ENCODE measurements around the gene SVOP. TPM values are rescaled to one million over a fixed set of nuclear protein-coding genes. Genes with fewer than 3 reads are reported as not detected.

Gene SVOP
- polyA plus RNA-seq, 1 experiment, result not detected

DNA sequence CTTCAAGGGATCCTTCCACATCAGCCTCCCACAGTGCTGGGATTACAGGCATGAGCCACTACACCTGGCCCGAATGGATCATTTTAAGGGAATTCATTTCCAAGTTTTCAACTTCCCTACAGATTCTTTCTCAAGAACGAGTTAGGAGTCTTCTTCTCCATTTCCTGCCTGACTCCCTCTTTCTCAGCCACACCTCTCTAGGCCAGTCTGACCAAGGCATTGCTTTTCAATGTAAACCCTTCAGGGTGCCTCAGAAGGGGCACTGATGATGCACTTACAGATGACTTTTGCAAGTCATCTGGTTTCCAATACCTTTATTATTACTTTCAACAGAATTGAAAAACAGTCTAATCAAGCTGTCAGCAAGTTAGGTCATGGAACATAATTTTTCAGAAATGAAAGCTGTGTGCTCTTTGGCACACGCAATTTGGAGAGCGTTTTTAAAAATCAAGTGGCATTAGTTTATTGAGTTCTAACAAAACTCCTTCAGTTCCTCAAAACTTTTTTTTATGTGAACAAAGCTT lies 47.2 kb downstream of the SVOP start:
- H3K4me3 ChIP-seq (ENCODE audit: low read depth, low read length), result no peak overlapping the region
- DNase-seq (ENCODE audit: low read depth), result no peak
- CTCF ChIA-PET, result no interaction called here
- no peaks in the 10 kb centered on the region for H3K36me3 ChIP-seq (ENCODE audit: control insufficient read depth, insufficient read depth, low read length)
- POLR2A ChIA-PET, result no interaction called here
- H3K27me3 ChIP-seq (ENCODE audit: control insufficient read depth, insufficient read depth, low read length), result peaks cover 1% of the 10 kb centered on the region; the same call in 1 of the 2 replicates
- no peak for TF ChIP-seq CTCF (IDR thresholded peaks at IDR 0.05; ENCODE audit: insufficient read depth, low read depth, low read length)

GRCh38 chr12:108972358-108972757 lies 48.5 kb downstream of the SVOP start:
- POLR2A ChIA-PET, result no interaction called here
- Histone ChIP-seq H3K27me3 (ENCODE audit: control insufficient read depth, insufficient read depth, low read length) (peaks cover 1% of the 10 kb centered on the region; the same call in 1 of the 2 replicates), H3K4me3 (ENCODE audit: low read depth, low read length) (no peak overlapping the region), H3K36me3 (ENCODE audit: control insufficient read depth, insufficient read depth, low read length) (no peaks in the 10 kb centered on the region)
- DNase-seq (ENCODE audit: low read depth), result no peak
- TF ChIP-seq CTCF (IDR thresholded peaks at IDR 0.05; ENCODE audit: insufficient read depth, low read depth, low read length), result no peak
- CTCF ChIA-PET, result no interaction called here

DNA sequence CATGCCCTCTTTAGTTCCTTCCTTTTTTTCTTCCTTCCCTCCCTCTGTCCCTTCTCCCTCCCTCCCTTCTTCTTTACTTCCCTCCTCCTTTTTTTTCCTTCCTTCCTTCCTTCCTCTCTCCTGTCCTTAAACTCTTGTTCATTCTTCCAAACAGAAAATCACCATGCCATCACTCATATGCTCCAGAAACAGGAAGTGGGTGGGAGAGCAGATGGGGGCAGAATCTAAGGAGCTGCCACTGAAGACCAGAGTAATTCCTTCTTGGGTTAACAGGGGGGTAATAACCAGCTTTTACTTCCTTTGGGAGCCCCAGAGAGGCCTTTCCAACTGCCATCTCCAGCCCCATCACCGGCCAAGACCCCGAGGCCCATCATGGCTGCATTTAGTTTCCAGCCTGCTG lies 51.2 kb downstream of the SVOP start:
- POLR2A ChIA-PET, result no interaction called here
- CTCF ChIA-PET, result no interaction called here
- no peak for TF ChIP-seq CTCF (IDR thresholded peaks at IDR 0.05; ENCODE audit: insufficient read depth, low read depth, low read length)
- no peak for DNase-seq (ENCODE audit: low read depth)
- Histone ChIP-seq H3K36me3 (ENCODE audit: control insufficient read depth, insufficient read depth, low read length) (no peaks in the 10 kb centered on the region), H3K4me3 (ENCODE audit: low read depth, low read length) (no peak overlapping the region), H3K27me3 (ENCODE audit: control insufficient read depth, insufficient read depth, low read length) (peaks cover 5% of the 10 kb centered on the region; the same call in 1 of the 2 replicates)

- no peak overlapping the region for H3K4me3 ChIP-seq (ENCODE audit: low read depth, low read length)
- CTCF ChIA-PET, result no interaction called here
These were observed 52.9 kb downstream of the SVOP start for GRCh38 chr12:108967869-108968540.

More at GRCh38 chr12:108967869-108968540, 52.9 kb downstream of the SVOP start:
- DNase-seq (ENCODE audit: low read depth), result no peak
- peak; percentile 28; the same call in 1 of the 2 replicates for TF ChIP-seq CTCF (IDR thresholded peaks at IDR 0.05; ENCODE audit: insufficient read depth, low read depth, low read length)
- Histone ChIP-seq H3K36me3 (ENCODE audit: control insufficient read depth, insufficient read depth, low read length) (no peaks in the 10 kb centered on the region), H3K27me3 (ENCODE audit: control insufficient read depth, insufficient read depth, low read length) (peaks cover 5% of the 10 kb centered on the region; the same call in 1 of the 2 replicates)
- POLR2A ChIA-PET, result no interaction called here

Measured in BJ (cell line).